Uterus (tissue), 4 donors: ENCODE measurements around the gene MYO1F. TPM values are rescaled to one million over a fixed set of nuclear protein-coding genes. Genes with fewer than 3 reads are reported as not detected.
"Not testable (repeated sequence)": the region's sequence is repeated elsewhere in the genome, so short reads cannot be mapped to it uniquely, and the experiment has no call there.

ENCODE experiments used
- DNase-seq, 2 donors: peaks; one replicate each; pipeline ENCODE4 v3.0.0-alpha.2; 2019 to 2020
- H3K27ac ChIP-seq, 2 donors: fragments of 200-600 bp; sonication (generic); 1 replicate in 1 of 2; 2 replicates in 1 of 2; pipeline ENCODE4 v1.5.1; 2016 to 2018
- H3K27me3 ChIP-seq, 2 donors: fragments of 200-600 bp; sonication (generic); one replicate each; pipeline ENCODE4 v1.5.1; 2018 to 2019; ENCODE audit warnings: control low read depth in 1 of 2
- H3K36me3 ChIP-seq, 2 donors: fragments of 200-600 bp; sonication (generic); one replicate each; pipeline ENCODE4 v1.5.1; 2019; ENCODE audit warnings: control low read depth in 1 of 2
- H3K4me1 ChIP-seq, 2 donors: fragments of 200-600 bp; sonication (generic); one replicate each; pipeline ENCODE4 v1.5.1; 2018 to 2019; ENCODE audit warnings: control low read depth in 1 of 2
- H3K4me3 ChIP-seq, 2 donors: fragments of 200-600 bp; sonication (generic); 1 replicate in 1 of 2; 2 replicates in 1 of 2; pipeline ENCODE4 v1.5.1; 2018 to 2019; ENCODE audit warnings: mild to moderate bottlenecking in 1 of 2
- H3K9me3 ChIP-seq, 2 donors: fragments of 200-600 bp; sonication (generic); one replicate each; pipeline ENCODE4 v1.5.1; 2019; ENCODE audit warnings: control low read depth in 1 of 2
- POLR2A ChIP-seq, 2 donors: fragments of 450-650 bp; IDR thresholded peaks; one replicate each; pipeline ENCODE4 v1.6.1; 2016; ENCODE audit warnings: antibody characterized with exemption in 2 of 2, mild to moderate bottlenecking in 1 of 2, moderate library complexity in 1 of 2
- intact Hi-C: fragments of 100-400 bp; cut with DNase I; formaldehyde crosslinking; loops from one replicate; pipeline ENCODE4 v1.15.1; 2023; ENCODE audit warnings: low total_unique reads
- total RNA-seq, 4 donors: library from RNA; depleted of rRNA in 3 of 4; stranded (reverse); fragments of >200 nt in 3 of 4; gene quantifications; one replicate each; pipeline versions ENCODE4 v1.1.0 to v1.2.4, GENCODE V29; 2014 to 2023
- TF ChIP-seq, protein P1 (sequence below), 4 experiments: fragments of 200-600 bp in 2 of 4; fragments of 450-650 bp in 2 of 4; sonication (generic) in 2 of 4; IDR thresholded peaks; one replicate each; pipeline ENCODE4 v1.5.1; 2016 to 2019; ENCODE audit warnings: antibody characterized with exemption in 4 of 4, mild to moderate bottlenecking in 2 of 4, moderate library complexity in 1 of 4
- donor health status: DM: yes; HTN: yes; CAD: no.

MYO1F gene
- total RNA-seq, 4 donors from 2014 or later = 4.1 to 45.9 (median 7.5) TPM

DNA sequence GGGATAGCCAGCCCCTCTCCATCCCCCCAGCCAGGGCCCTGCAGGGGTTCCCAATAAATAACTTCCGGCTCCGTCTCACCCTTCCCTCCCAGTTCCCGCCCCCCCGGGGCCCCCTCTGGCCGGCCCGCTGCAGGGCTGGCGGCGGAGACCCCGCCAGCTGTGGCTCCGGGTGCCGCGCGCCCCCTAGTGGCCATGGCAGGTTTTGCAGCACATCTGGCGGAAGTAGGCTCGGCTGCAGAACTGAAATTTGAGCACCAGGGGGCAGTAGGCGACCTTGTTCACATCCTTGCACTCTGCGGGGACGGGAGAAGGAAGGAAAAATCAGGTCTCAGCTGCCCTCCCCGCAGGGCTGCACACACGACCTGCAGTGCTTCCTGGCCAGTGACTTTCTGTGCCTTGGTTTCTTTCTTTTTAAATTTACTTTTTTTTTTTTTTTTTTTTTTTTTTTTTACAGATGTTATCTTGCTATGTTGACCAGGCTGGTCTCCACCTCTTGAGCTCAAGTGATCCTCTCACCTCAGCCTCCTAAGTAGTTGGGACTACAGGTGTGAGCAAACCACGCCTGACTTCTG, 3.6 kb upstream of the MYO1F start:
- H3K9me3 ChIP-seq = no peaks in the 10 kb centered on the region
- intact Hi-C loops = no loop called here
- TF ChIP-seq, protein P1, sequence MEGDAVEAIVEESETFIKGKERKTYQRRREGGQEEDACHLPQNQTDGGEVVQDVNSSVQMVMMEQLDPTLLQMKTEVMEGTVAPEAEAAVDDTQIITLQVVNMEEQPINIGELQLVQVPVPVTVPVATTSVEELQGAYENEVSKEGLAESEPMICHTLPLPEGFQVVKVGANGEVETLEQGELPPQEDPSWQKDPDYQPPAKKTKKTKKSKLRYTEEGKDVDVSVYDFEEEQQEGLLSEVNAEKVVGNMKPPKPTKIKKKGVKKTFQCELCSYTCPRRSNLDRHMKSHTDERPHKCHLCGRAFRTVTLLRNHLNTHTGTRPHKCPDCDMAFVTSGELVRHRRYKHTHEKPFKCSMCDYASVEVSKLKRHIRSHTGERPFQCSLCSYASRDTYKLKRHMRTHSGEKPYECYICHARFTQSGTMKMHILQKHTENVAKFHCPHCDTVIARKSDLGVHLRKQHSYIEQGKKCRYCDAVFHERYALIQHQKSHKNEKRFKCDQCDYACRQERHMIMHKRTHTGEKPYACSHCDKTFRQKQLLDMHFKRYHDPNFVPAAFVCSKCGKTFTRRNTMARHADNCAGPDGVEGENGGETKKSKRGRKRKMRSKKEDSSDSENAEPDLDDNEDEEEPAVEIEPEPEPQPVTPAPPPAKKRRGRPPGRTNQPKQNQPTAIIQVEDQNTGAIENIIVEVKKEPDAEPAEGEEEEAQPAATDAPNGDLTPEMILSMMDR (IDR thresholded peaks at IDR 0.05) = peak; percentile 99 to 100 (median 99)
- no peak for TF ChIP-seq POLR2A (IDR thresholded peaks at IDR 0.05)
- no peak overlapping the region for H3K27ac ChIP-seq
- no peaks in the 10 kb centered on the region for H3K4me1 ChIP-seq
- H3K27me3 ChIP-seq = no peaks in the 10 kb centered on the region
- peak; percentile 83 to 84 for DNase-seq
- no peak overlapping the region for H3K4me3 ChIP-seq
- no peaks in the 10 kb centered on the region for H3K36me3 ChIP-seq

DNA sequence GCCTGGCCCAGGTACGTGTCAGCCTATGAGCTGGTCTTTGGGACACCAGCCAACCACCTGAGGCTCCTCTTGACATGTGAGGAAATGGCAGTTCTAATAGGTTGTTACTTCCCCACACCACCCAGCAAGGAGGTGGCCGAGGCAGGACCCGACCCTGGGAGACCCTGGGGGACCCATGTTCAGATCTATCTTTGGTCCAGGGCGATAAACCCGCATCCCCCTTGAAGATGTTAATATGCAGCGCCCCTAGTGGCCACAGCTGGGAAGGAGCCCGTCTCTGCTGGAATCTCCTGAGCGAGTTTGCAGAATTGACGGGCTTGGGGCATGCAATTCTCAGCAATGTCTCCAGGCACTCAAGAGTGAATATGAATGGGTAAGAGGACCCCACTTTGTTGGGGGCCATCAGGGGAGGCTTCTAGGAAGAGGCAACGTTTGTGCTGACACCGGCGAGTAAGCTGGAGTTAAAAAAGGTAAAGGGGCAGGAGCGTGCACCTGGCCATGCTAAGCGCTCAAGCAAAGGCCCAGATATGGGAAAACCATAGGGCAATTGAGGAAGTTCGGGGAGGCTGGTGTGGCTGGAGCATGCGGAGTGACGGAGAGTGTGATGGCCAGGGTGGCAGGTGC, 1.5 kb upstream of the MYO1F start:
- Histone ChIP-seq H3K36me3 (no peaks in the 10 kb centered on the region), H3K4me1 (no peaks in the 10 kb centered on the region), H3K9me3 (no peaks in the 10 kb centered on the region), H3K27me3 (no peaks in the 10 kb centered on the region), H3K27ac (no peak overlapping the region), H3K4me3 (no peak overlapping the region)
- TF ChIP-seq POLR2A (IDR thresholded peaks at IDR 0.05) = no peak
- TF ChIP-seq, protein P1 (IDR thresholded peaks at IDR 0.05) = peak; percentile 71 to 93 (median 74)
- peak; percentile 72 to 76 for DNase-seq
- intact Hi-C loops = no loop called here

DNA sequence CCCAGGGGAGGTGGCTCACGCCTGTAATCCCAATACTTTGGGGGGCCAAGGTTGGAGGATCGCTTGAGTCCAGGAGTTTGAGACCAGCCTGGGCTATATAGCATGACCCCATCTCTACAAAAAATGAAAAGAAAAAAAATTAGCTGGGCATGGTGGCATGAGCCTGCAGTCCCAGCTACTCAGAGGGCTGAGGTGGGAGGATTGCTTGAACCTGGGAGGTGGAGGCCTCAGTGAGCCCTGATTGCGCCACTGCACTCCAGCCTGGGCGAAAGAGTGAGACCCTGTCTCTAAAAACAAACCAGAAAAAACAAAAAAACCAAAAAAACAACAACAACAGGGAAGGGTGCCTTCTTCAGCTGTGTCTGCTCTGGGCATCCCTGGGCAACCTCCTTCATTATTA, 499 bp upstream of the MYO1F start:
- Histone ChIP-seq H3K9me3 (no peaks in the 10 kb centered on the region), H3K27me3 (no peaks in the 10 kb centered on the region), H3K4me3 (no peak overlapping the region), H3K4me1 (no peaks in the 10 kb centered on the region), H3K27ac (no peak overlapping the region), H3K36me3 (no peaks in the 10 kb centered on the region)
- no peak for DNase-seq
- intact Hi-C loops = no loop called here
- TF ChIP-seq, protein P1 (IDR thresholded peaks at IDR 0.05) = no peak
- TF ChIP-seq POLR2A (IDR thresholded peaks at IDR 0.05) = no peak

DNA sequence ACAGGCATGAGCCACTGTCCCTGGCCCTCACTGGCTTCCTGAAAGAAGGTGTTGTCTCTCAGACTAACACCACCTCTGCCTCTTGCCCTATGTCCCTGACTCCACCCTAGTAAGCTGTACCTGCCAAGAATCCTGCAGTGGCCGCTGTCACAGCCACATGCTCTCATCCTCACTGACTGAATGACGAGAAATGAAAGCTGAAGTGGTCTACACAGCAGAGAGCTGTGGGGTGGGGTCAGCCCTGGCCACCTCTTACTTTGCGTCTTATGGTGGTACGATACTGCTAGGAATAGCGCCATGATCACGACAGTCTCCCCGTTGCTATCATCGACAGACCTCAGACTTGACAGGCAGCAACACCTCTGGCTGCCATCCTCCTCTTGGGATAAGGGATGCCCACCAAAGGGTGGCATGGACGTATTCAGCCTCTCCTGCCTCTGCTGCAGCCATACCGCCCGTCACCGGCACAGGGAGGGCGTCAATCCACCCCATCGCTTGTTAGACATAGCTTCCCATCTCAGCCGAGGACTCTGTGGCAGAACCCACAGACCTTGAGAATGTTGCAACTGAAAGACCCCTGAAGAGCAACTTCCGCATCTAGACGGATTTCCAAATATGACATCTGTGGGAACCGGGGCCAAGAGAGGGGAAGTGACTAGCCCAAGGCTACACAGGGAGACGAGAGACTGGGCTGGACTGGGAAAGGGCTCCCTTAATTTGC, 809 bp downstream of the MYO1F start:
- Histone ChIP-seq H3K27ac (no peak overlapping the region), H3K4me3 (no peak overlapping the region), H3K27me3 (no peaks in the 10 kb centered on the region), H3K4me1 (no peaks in the 10 kb centered on the region), H3K36me3 (no peaks in the 10 kb centered on the region), H3K9me3 (no peaks in the 10 kb centered on the region)
- DNase-seq = no peak
- intact Hi-C loops = no loop called here
- TF ChIP-seq, protein P1 (IDR thresholded peaks at IDR 0.05) = no peak
- TF ChIP-seq POLR2A (IDR thresholded peaks at IDR 0.05) = no peak

DNA sequence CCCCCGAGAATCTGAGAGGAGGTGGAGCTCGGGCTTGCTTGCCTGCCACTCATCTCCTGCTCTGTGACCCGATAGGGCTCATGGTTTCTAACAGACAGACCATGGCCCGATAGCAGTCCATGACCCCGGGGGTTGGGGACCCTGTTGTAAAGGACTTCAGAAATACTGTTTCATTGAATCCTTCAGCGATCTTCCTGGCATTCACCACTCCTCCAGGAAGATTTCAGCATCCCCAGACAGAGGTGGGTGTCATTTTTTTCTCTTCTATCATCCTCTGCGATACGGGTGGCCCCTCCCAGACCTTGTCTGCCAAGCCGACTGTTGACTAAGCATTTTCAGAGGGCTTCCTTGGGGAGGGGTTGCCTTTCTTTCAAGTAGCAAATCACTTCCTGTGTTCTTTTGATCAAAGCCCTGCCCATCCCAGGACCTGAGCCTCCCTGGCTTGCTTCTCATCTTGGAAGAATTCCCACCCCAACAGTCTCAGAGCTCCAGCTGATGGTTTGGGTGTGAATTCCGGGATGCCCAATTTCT, 1.7 kb downstream of the MYO1F start:
- Histone ChIP-seq H3K4me3 (no peak overlapping the region), H3K9me3 (no peaks in the 10 kb centered on the region), H3K36me3 (no peaks in the 10 kb centered on the region), H3K4me1 (no peaks in the 10 kb centered on the region), H3K27ac (no peak overlapping the region), H3K27me3 (no peaks in the 10 kb centered on the region)
- no peak for TF ChIP-seq POLR2A (IDR thresholded peaks at IDR 0.05)
- TF ChIP-seq, protein P1 (IDR thresholded peaks at IDR 0.05) = no peak
- intact Hi-C loops = no loop called here
- no peak for DNase-seq

DNA sequence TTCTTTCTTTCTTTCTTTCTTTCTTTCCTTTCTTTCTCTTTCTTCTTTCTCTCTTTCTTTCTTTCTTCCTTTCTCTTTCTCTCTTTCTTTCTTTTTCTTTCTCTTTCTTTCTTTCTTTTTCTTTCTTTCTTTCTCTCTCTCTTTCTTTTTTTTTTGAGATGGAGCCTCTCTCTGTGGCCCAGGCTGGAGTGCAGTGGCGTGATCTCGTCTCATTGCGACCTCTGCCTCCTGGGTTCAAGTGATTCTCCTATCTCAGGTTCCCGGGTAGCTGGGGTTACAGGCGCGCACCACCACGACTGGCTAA, 2.7 kb downstream of the MYO1F start:
- DNase-seq, H3K4me1 ChIP-seq, H3K36me3 ChIP-seq, H3K9me3 ChIP-seq, H3K27me3 ChIP-seq, intact Hi-C loops, H3K27ac ChIP-seq, H3K4me3 ChIP-seq: not testable (repeated sequence)
